ENCODE data around the gene PCNA. TPM values are rescaled to one million over a fixed set of nuclear protein-coding genes. Genes with fewer than 3 reads are reported as not detected.
A peak's percentile ranks its signal among the peaks of the same experiment; 100 is the strongest.

Gene PCNA
- total RNA-seq, 4 donors from 2014 or later, result 18.3 to 56.7 (median 38.2) TPM

- H3K36me3 ChIP-seq, result no peaks in the 10 kb centered on the region
- intact Hi-C loops (cut with DNase I; ENCODE audit: low total_unique reads) (loop anchor here (5.0 kb wide), 1 partner anchor 68 kb away; no protein-coding TSS in a partner anchor), in situ Hi-C loops (cut with MboI; ENCODE audit: low pct_ligation_motif_present in 1 of 4, low pct_unique_long_range_greater_than_20kb in 1 of 4, low sequenced_read_pairs in 3 of 4) (loop anchor here in 2 of 4 donors (5.0 to 10.0 kb wide), 2 partner anchors 56 to 58 kb away; no protein-coding TSS in a partner anchor)
- DNase-seq, result no peak
- H3K9me3 ChIP-seq, result no peaks in the 10 kb centered on the region
- WGBS, 2 donors (ENCODE audit: low coverage in 1 of 2), result 39 to 74% methylated on average over 2 to 6 of the region's 6 CpGs
- peak overlapping the region in 1 of 4 donors; percentile 70 for H3K4me3 ChIP-seq
- H3K4me1 ChIP-seq, result peaks cover 11 to 41% (median 29%) of the 10 kb centered on the region in 4 donors
- TF ChIP-seq, protein P1, sequence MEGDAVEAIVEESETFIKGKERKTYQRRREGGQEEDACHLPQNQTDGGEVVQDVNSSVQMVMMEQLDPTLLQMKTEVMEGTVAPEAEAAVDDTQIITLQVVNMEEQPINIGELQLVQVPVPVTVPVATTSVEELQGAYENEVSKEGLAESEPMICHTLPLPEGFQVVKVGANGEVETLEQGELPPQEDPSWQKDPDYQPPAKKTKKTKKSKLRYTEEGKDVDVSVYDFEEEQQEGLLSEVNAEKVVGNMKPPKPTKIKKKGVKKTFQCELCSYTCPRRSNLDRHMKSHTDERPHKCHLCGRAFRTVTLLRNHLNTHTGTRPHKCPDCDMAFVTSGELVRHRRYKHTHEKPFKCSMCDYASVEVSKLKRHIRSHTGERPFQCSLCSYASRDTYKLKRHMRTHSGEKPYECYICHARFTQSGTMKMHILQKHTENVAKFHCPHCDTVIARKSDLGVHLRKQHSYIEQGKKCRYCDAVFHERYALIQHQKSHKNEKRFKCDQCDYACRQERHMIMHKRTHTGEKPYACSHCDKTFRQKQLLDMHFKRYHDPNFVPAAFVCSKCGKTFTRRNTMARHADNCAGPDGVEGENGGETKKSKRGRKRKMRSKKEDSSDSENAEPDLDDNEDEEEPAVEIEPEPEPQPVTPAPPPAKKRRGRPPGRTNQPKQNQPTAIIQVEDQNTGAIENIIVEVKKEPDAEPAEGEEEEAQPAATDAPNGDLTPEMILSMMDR (IDR thresholded peaks at IDR 0.05), result no peak
- no peak for TF ChIP-seq EP300 (IDR thresholded peaks at IDR 0.05; ENCODE audit: low read depth)
- peak overlapping the region; percentile 95 to 99 (median 98) for H3K27ac ChIP-seq
- H3K27me3 ChIP-seq, result no peaks in the 10 kb centered on the region
Measured at GRCh38 chr20:5128886-5129285, 9.1 kb upstream of the PCNA start.

DNA sequence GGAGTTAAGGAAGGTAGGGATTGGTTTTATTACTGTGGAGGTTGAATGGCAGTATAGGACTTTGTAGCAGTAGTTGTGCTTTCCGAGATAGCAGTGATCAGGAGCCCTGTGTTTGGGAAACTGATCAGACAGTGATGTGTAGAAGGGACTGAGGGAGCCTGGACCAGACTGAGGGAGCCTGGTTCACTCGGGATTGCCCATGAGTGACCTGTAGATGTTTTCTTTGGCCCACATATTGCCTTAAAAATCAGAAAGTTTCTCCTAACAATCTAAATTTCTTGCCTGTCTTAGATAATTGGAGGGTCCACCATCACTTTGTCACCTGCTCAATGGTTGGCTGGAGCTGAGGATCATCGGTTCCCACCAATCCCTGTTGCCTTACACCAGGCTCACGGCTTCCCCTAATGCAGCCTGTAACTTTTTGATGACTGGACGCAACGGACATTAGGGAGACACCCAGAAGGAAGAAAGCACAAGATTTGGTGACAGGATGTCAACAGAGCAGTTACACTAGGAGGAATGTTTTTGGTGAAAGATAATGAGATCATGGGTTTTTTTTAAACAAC is 8.2 kb upstream of the PCNA start:
- peak overlapping the region; percentile 95 to 99 (median 98) for H3K27ac ChIP-seq
- intact Hi-C loops (cut with DNase I; ENCODE audit: low total_unique reads), result loop anchor here (5.0 kb wide), 1 partner anchor 69 kb away; no protein-coding TSS in a partner anchor
- H3K27me3 ChIP-seq, result no peaks in the 10 kb centered on the region
- TF ChIP-seq POLR2A (IDR thresholded peaks at IDR 0.05), result no peak
- TF ChIP-seq, protein P1 (IDR thresholded peaks at IDR 0.05), result no peak
- TF ChIP-seq EP300 (IDR thresholded peaks at IDR 0.05; ENCODE audit: low read depth), result no peak
- no peak for TF ChIP-seq POLR2AphosphoS5 (IDR thresholded peaks at IDR 0.05)
- peak overlapping the region; percentile 70 to 98 (median 85) for H3K4me3 ChIP-seq
- DNase-seq, result no peak
- WGBS, 2 donors (ENCODE audit: low coverage in 1 of 2), result 10 to 39% methylated on average over 2 to 6 of the region's 6 CpGs
- H3K36me3 ChIP-seq, result no peaks in the 10 kb centered on the region
- peaks cover 10 to 36% (median 29%) of the 10 kb centered on the region in 4 donors for H3K4me1 ChIP-seq
- no peaks in the 10 kb centered on the region for H3K9me3 ChIP-seq
- in situ Hi-C loops (cut with MboI; ENCODE audit: low pct_ligation_motif_present in 1 of 4, low pct_unique_long_range_greater_than_20kb in 1 of 4, low sequenced_read_pairs in 3 of 4), result loop anchor here in 2 of 4 donors (5.0 to 10.0 kb wide), 2 partner anchors 57 to 59 kb away; no protein-coding TSS in a partner anchor

DNA sequence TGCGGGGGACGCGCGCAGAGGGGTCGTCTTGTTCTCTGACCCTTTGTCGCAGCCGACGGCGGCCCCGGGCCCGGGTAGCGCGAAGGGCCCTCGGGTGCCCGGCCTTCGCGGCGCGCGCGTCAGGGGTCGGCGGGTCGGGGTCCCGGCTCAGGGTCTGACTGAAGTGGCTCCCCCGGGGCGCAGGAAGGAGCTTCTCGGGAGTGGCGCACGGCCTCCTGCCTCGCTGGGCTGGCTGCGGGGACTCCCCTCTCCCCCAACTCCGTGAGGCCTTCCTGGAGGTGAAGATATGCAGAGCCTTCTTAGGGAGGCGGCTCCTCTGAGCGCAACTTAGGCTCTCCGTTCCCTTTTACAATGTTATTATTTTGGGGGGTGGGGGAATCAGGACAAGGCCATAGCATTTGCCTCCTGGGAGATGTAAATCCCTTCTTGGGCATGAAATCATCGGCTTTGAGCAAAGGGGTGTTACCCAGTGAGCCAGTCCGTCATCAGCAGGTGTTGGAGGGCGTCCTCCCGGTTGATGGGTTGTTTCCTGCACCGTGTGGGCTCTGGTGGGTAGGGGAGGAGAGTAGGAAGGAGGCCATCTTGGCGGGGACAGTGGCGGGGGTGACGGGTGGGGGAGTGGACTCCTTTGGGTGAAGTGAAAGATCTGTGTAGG is 7.6 kb upstream of the PCNA start:
- Histone ChIP-seq H3K9me3 (no peaks in the 10 kb centered on the region), H3K4me1 (peaks cover 10 to 35% (median 29%) of the 10 kb centered on the region in 4 donors), H3K27me3 (no peaks in the 10 kb centered on the region), H3K4me3 (peak overlapping the region; percentile 70 to 98 (median 85)), H3K36me3 (no peaks in the 10 kb centered on the region), H3K27ac (peak overlapping the region; percentile 95 to 99 (median 98))
- DNase-seq, result peak; percentile 66
- WGBS, 2 donors (ENCODE audit: low coverage in 1 of 2), result 0% methylated on average over 43 of the region's 44 CpGs; no CpG with 5 or more reads in 1 of the 2 donors
- intact Hi-C loops (cut with DNase I; ENCODE audit: low total_unique reads) (loop anchor here (5.0 kb wide), 1 partner anchor 70 kb away; no protein-coding TSS in a partner anchor), in situ Hi-C loops (cut with MboI; ENCODE audit: low pct_ligation_motif_present in 1 of 4, low pct_unique_long_range_greater_than_20kb in 1 of 4, low sequenced_read_pairs in 3 of 4) (loop anchor here in 2 of 4 donors (5.0 to 10.0 kb wide), 2 partner anchors 57 to 60 kb away; no protein-coding TSS in a partner anchor)
- TF ChIP-seq EP300 (IDR thresholded peaks at IDR 0.05; ENCODE audit: low read depth), result no peak
- TF ChIP-seq, protein P1 (IDR thresholded peaks at IDR 0.05), result no peak
- no peak for TF ChIP-seq POLR2A (IDR thresholded peaks at IDR 0.05)
- TF ChIP-seq POLR2AphosphoS5 (IDR thresholded peaks at IDR 0.05), result peak in 1 of 3 donors; percentile 28

All from transverse colon (tissue), 4 donors.